GM19328 (cell line): ENCODE data around the gene SLC35F3.

ENCODE experiments used
- ATAC-seq: cut with Tn5 transposase; IDR thresholded peaks from one replicate; pipeline ENCODE4 v1.9.1; 2021; ENCODE audit warnings: mild to moderate bottlenecking, moderate library complexity; ENCODE audit not compliant: unreplicated experiment

Gene SLC35F3

DNA sequence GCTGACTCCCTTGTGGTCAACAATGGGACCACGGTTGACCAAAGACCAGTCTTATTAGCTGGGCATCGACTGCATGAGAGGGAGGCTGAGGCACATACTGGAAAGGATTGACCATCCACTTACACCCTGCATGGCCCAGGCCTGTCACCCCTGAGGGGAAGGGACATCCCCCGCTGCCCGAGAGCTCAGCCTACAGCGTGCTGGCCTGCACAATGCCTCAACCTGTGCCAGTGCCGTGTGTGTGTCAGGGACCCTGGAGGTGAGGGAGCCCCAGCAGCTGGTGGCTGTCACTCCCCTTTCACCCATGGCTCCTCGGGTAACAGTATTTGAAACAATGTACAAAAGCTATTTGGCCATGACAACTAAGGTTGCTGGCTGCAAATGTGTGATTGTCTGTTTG, 67.3 kb downstream of the SLC35F3 start:
- ATAC-seq: no peak

DNA sequence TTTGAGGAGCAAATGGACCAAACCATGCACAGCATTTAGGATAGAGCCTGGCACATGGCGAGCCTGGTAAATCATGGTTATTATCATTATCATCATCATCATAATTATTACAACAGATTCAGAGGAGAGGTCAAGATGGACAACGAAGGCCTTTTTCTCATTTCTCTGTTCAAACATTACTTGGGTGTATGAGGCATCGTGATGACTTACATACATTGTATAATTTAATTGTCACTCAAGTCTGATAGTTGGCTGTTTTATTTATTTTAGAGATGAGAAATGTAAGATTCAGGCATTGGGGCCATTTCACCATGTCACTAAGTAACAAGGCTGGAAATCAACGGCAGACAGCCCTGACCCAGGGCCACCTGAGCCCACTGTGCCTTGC, 68.1 kb downstream of the SLC35F3 start:
- ATAC-seq: no peak

- no peak for ATAC-seq
These were observed 68.6 kb downstream of the SLC35F3 start for GRCh38 chr1:233972951-233973635.

- no peak for ATAC-seq
These were observed 71.0 kb downstream of the SLC35F3 start for GRCh38 chr1:233975486-233975885.

GRCh38 chr1:233981042-233981675, 76.7 kb downstream of the SLC35F3 start:
- no peak for ATAC-seq

DNA sequence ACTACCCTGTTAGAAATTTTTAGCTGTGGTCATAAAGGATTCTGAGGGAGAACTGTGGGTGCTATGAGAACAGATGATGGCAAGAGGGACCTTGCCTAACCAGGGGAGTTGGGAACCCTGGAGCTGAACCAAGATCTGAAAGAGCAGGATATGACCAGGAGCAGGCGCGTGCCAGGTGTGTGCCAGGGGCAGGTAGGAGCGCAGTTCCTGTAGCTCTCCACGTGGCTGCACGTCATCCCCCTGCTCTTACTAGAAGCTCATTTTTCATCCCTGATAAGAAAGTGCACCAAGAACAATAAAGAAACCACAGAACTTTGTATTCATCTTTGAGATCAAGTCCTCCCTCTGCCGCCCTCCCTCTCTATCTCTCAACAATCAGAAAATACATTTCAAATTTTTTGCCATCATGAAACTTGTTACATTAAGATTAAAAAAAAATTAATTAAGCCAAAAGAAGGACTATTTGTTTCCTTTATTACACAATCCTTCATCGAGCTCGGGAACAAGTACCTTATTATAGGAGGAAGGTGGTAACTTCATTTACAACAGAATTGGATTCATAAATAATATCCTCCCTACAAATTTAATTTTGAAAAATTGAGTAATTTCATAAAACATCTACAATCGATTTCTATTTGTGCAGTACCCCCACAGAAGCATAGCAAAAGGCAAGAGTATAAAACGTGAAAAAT, 78.5 kb downstream of the SLC35F3 start:
- ATAC-seq: no peak

- ATAC-seq: no peak
These were observed 79.3 kb downstream of the SLC35F3 start for GRCh38 chr1:233983811-233984210.

DNA sequence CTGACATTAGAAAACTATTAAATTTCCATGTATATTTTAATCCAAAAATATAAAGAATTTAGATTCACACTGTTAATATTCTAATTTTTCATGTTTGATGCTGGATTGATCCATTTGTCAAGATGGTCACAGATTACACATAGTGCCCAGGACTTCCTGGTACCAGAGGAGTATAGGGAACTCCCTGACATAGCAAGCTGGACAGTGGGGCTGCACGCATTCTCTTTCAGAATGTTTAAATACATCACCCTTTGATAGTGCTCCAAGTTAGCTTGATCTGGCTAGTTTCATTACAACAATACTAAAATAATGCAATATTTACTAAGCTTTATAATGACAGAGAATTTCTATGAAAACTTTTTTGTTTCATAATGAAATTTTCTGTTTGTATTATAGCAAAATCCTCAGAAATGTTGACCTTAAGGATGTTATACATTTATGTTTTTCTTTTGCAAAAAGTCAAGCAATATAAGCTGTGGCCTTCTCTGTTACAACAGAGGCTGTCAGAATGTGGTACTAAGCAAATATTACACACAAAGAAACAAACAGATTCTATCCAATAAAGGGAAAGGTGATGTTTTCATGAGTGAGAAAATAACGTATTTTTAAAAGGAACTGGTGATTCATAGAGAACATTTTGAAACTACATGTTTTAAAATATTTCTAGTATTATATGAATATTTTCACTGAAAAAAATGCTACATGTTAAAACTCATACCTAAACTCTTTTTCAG, 84.7 kb downstream of the SLC35F3 start:
- no peak for ATAC-seq

DNA sequence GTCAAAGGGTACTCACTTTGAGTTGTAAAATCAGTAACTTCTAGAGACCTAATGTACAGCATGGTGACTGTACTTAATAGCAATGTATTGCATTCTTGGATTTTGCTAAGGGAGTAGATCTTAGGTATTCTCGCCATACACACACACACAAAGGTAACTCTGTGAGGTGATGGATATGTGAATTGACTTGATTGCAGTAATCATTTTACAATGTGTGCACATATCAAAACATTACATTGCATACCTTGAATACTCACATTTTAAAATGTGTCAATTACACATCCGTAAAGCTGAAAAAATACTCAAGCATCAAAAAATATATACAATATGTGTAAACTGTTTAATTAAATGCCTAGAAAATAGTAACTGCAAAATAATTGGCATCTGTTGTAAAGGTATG, 86.0 kb downstream of the SLC35F3 start:
- ATAC-seq: no peak

GRCh38 chr1:233993651-233994050, 89.2 kb downstream of the SLC35F3 start:
- no peak for ATAC-seq

DNA sequence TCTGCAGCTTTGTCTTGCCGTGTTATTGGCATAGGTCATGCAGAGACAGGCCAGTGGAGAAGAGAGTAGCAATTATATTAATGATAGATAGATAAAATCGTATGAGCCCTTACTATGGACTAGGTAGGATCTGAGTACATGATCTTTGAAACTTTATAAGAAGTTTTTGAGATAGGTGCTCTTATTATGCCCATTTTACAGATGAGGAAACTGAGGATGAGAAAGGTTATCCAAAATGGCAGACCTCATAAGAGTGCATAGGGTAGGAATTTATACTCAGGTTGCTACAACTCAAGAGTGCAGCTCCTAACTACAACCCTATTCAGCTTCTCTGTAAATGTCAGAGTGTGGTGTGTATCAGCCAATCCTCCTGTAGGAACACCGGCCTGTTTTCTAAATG, 89.6 kb downstream of the SLC35F3 start:
- ATAC-seq: no peak

DNA sequence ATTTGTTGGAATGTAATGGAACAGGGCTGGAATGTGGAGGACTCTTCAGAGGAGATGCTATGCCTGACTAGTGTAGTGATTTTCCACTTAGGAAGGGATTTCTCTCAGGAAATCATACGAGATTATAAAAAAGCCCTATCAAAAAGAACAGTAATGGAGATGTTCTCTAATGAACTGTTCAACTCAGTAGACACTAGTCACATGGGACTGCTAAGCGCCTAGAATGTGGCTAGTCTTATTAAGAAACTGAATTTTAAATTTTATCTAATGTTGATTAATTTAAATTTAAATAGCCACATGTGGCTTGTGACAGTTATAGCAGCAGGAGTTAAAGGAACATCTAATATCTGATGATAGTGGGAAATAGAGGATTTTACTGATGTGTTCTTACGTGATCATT, 94.0 kb downstream of the SLC35F3 start:
- no peak for ATAC-seq

DNA sequence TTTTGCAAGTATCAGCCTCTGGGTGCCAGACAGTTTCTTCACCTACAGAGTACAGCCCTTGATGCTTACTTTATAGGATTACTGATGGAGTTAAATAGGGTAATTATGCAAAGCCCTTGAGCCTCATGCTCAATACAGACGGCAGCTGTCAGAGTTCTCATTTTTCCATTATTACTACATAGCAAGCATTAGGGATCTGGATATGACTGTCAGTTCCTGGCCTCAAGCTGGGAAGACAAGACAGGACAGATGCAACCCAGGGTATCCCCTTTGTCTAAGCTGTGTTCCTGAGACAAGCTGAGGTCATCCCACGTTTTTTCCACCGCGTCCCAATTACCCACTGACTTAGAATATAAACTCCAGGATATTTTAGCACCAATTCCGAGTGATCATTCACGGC, 94.4 kb downstream of the SLC35F3 start:
- no peak for ATAC-seq

GRCh38 chr1:234000557-234001041, 96.1 kb downstream of the SLC35F3 start:
- ATAC-seq: no peak

GRCh38 chr1:234001817-234002216, 97.3 kb downstream of the SLC35F3 start:
- ATAC-seq: no peak

- no peak for ATAC-seq
These were observed 100.1 kb downstream of the SLC35F3 start for GRCh38 chr1:234004591-234004990.

DNA sequence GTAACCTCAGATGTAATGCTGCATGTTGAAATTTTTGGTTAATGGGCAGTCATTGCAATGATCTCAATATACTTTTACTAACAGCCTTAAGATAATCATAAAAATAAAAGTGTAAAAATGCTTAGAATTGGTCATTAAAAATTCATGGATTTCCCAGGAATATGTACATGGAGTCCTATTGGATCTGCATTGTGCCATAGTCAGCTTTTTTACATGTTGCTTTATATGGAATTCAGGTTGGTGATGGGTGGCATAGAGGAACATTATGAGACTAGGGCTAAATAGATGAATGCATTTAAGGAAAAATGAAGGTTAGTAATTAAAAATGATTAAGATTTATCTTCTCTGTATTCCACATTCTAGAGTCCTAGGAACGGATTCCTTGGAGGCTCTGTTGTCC, 103.2 kb downstream of the SLC35F3 start:
- ATAC-seq: no peak

DNA sequence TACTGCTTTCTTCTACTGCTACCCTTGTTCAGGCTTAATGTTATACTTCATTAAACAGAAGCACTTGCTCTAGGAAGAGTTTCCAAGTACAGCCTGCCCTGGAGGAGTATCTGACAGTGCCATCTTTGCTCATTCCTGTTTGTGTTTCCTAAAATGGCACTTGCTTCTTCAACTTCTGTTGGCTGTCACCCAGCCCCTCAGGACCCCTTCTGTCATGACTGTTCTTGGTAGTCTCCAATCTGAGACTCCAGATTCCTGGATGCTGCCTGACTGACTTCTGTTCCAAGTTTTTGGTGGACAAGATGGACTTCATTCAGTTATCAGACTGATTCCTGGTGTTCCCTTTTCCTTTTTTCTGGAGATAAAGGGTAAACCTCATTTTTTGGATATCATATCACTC, 104.1 kb downstream of the SLC35F3 start:
- ATAC-seq: no peak

DNA sequence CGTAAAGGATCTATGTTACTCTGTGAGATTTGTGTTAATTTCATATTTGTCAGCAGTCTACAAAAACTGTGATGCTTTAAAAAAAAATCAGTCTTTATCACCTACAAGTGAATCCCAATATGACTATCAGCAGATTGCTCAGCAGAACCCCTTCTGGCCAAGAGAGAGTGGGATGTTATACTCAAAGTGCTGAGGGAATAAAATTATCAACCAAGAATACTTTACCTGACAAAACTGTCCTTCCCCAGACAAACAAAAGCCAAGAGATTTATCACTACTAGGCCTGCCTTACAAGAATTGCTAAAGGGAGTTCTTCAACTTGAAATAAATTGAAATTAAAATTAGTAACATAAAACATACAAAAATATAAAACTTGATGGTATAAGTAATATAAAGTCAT, 105.2 kb downstream of the SLC35F3 start:
- ATAC-seq: no peak

DNA sequence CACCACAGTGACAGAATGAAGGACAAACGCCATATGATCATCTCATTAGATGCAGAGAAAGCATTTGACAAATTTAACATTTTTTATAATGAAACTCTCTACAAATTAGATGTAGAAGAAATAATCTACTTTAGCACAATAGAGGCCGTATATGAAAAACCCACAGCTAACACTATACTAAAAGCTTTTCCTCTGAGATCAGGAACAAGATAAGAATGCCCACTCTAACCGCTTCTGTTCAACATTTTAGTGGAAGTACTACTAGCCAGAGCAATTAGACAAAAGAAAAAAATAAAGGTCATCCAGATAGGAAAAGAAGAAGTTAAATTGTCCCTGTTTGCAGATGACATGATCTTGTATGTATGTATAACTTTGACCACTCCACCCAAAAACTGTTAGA, 109.7 kb downstream of the SLC35F3 start:
- no peak for ATAC-seq

DNA sequence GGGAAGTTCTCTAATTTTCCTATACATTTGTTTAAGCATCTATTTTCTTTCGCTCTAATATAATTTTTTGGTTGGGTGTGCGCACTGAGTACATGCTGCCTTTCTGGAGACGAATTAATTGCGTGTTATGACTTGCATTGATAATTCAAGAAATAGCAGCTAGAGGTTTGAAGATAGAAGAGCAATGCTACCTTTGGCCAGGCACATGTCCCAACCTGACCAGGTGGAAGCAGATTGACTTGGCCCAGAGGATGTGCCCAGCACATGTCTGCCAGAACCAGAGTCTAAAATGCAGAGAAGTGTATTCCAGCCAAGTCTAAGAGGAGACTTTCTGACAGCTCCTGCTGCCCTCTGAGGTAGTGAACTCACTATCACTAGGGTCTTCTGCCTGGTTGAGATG, 114.3 kb downstream of the SLC35F3 start:
- no peak for ATAC-seq
